ENCODE data around the gene PNLIP.

Gene PNLIP

GRCh38 chr10:116613471-116613870 is 67.7 kb downstream of the PNLIP start:
- H3K9ac ChIP-seq (ENCODE audit: low read length): no peak overlapping the region
- no peaks in the 10 kb centered on the region for H3K9me2 ChIP-seq (ENCODE audit: low read depth, low read length)
- no peaks in the 10 kb centered on the region for H3K36me3 ChIP-seq (ENCODE audit: insufficient read depth, low read length)
- no peak overlapping the region for H3K4me3 ChIP-seq (ENCODE audit: low read depth, low read length, poor library complexity, severe bottlenecking)
- H3K27me3 ChIP-seq (ENCODE audit: insufficient read depth, low read length): no peaks in the 10 kb centered on the region
- no peak overlapping the region for H2AFZ ChIP-seq (ENCODE audit: low read length)
- TF ChIP-seq EZH2 (IDR thresholded peaks at IDR 0.05; ENCODE audit: borderline replicate concordance, low read length) (no peak), CTCF (IDR thresholded peaks at IDR 0.05; ENCODE audit: low read length) (no peak)
- H3K9me3 ChIP-seq (ENCODE audit: low read length): no peaks in the 10 kb centered on the region
- no peak overlapping the region for H3K27ac ChIP-seq (ENCODE audit: low read depth, low read length, poor library complexity, severe bottlenecking)
- H4K20me1 ChIP-seq (ENCODE audit: insufficient read depth, low read length): no peaks in the 10 kb centered on the region
- no peak overlapping the region for H3K4me2 ChIP-seq (ENCODE audit: low read length)
- H3K79me2 ChIP-seq (ENCODE audit: insufficient read depth, low read length): no peaks in the 10 kb centered on the region
- H3K4me1 ChIP-seq (ENCODE audit: insufficient read depth, low read length, severe bottlenecking): no peaks in the 10 kb centered on the region
- no peaks in the 10 kb centered on the region for H3F3A ChIP-seq (ENCODE audit: insufficient read depth, low read length)

- Histone ChIP-seq H3K79me2 (ENCODE audit: insufficient read depth, low read length) (no peaks in the 10 kb centered on the region), H3K4me3 (ENCODE audit: low read depth, low read length, poor library complexity, severe bottlenecking) (no peak overlapping the region), H2AFZ (ENCODE audit: low read length) (no peak overlapping the region), H4K20me1 (ENCODE audit: insufficient read depth, low read length) (no peaks in the 10 kb centered on the region), H3K9me3 (ENCODE audit: low read length) (no peaks in the 10 kb centered on the region), H3K9me2 (ENCODE audit: low read depth, low read length) (no peaks in the 10 kb centered on the region), H3K9ac (ENCODE audit: low read length) (no peak overlapping the region), H3F3A (ENCODE audit: insufficient read depth, low read length) (no peaks in the 10 kb centered on the region), H3K36me3 (ENCODE audit: insufficient read depth, low read length) (no peaks in the 10 kb centered on the region), H3K4me1 (ENCODE audit: insufficient read depth, low read length, severe bottlenecking) (no peaks in the 10 kb centered on the region), H3K27me3 (ENCODE audit: insufficient read depth, low read length) (no peaks in the 10 kb centered on the region), H3K27ac (ENCODE audit: low read depth, low read length, poor library complexity, severe bottlenecking) (no peak overlapping the region), H3K4me2 (ENCODE audit: low read length) (no peak overlapping the region)
- no peak for TF ChIP-seq EZH2 (IDR thresholded peaks at IDR 0.05; ENCODE audit: borderline replicate concordance, low read length)
- no peak for TF ChIP-seq CTCF (IDR thresholded peaks at IDR 0.05; ENCODE audit: low read length)
Observed at GRCh38 chr10:116614796-116615195, 69.1 kb downstream of the PNLIP start.

GRCh38 chr10:116615199-116615776 is 69.6 kb downstream of the PNLIP start:
- Histone ChIP-seq H3K9ac (ENCODE audit: low read length) (no peak overlapping the region), H4K20me1 (ENCODE audit: insufficient read depth, low read length) (no peaks in the 10 kb centered on the region), H3K27ac (ENCODE audit: low read depth, low read length, poor library complexity, severe bottlenecking) (no peak overlapping the region), H3K4me2 (ENCODE audit: low read length) (no peak overlapping the region), H3K27me3 (ENCODE audit: insufficient read depth, low read length) (no peaks in the 10 kb centered on the region), H3K9me3 (ENCODE audit: low read length) (no peaks in the 10 kb centered on the region), H3F3A (ENCODE audit: insufficient read depth, low read length) (no peaks in the 10 kb centered on the region), H3K36me3 (ENCODE audit: insufficient read depth, low read length) (no peaks in the 10 kb centered on the region), H3K79me2 (ENCODE audit: insufficient read depth, low read length) (no peaks in the 10 kb centered on the region), H3K4me1 (ENCODE audit: insufficient read depth, low read length, severe bottlenecking) (no peaks in the 10 kb centered on the region), H3K9me2 (ENCODE audit: low read depth, low read length) (no peaks in the 10 kb centered on the region), H2AFZ (ENCODE audit: low read length) (no peak overlapping the region), H3K4me3 (ENCODE audit: low read depth, low read length, poor library complexity, severe bottlenecking) (no peak overlapping the region)
- TF ChIP-seq CTCF (IDR thresholded peaks at IDR 0.05; ENCODE audit: low read length): no peak
